GM18520 (cell line): ENCODE data around the gene FAH.
"Not testable (repeated sequence)": the region's sequence is repeated elsewhere in the genome, so short reads cannot be mapped to it uniquely, and the experiment has no call there.

Experiments used
- ATAC-seq: cut with Tn5 transposase; IDR thresholded peaks from one replicate; pipeline ENCODE4 v1.9.1; 2021; ENCODE audit not compliant: unreplicated experiment

FAH gene

DNA sequence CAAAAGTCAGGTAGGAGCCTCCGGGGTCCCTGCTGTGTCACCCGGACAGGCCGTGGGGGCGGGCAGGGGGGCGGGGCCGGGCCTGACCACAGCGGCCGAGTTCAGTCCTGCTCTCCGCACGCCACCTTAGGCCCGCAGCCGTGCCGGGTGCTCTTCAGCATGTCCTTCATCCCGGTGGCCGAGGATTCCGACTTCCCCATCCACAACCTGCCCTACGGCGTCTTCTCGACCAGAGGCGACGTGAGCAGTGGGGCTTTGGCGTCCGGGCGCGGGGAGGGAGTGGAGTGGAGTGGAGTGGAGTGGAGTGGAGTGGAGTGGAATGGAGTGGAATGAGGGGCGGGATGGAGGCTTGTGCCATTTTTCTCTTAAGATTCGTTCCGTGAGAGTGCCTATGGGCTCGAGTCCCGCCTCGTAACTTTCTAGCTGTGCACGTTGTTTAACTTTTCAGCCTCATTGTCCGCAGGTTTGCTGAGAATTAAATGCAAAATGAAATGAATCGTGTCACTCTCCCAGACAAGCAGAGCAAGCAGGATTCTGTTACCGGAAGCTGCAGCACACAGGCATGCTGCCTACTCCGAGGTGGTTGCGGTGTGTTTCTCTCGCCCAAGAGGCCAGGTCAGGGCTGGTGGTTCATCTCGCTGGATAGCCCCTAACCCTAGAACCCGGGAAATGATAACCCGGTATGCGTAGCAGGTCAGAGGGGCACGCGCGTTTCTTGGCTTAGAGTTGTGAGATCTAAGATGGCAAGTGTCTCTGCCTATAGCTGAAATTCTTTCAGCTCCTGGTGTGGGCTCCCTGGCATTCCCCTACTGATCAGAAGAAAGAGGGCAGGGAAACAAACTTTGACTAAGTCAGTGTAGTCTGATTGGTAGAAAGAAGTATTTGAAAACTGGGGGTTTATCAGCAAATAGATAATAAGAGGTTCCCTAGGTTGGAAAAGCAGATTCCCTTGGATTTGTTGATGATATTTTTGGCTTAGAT is at the start of gene FAH:
TSS of gene FAH (plus strand) at position 104 of the 981 bp plus-strand sequence. CDS start at position 160, 56 bp downstream.
- ATAC-seq: no peak

DNA sequence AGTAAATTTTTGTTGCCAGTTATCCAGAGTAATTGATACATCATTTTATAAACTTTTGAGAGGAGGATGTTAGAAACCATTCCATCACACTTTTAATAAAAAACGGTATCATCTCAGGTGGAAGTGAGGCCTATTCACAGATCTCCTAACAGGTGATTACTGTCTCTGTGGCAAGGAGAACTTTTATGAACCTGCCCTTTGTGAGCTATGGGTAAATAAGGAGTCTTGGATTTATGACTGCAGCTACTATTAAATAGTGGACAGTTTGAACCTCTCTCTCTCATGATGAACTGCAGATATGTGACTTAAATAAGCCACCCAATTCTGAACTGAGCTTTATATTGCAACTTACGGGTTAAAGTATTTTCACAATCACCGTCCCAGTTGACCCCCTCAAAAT is 47.6 kb upstream of the FAH start:
- no peak for ATAC-seq

DNA sequence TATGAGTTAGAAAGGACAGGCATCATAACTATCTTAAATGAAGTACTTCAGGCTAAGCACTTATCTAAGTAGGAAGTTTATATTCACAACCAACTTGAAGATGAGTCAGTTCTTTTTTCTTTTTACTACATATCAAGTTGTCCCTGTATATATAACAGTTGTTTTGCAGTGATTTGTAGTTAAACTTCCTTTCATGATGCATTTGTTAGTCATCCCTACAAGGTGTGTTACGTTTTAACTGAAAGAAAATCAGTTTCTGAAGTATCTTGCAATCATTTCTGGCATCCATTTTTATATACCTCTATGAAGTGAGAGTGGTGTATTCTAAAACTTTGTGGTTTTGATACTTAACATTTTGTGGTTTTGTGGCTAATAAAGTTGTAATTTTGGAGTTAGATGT is 47.2 kb upstream of the FAH start:
- ATAC-seq: no peak

DNA sequence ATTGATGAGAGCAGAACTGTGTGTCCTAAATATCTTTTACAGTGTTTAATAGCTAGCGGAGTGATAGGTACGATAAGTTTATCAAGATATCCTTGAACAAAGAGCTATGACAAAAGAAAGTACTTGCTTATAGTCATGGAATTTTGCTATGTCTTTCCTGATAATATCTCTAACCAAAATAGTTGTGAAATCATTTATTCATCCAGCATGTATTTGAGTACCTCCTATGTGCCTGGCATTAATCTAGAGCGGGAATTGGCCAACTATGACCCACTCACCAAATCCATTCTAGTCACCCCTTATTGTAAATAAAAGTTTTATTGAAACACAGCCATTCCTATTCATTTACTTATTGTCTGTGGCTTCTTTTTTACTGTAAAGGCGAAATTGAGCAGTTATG is 46.7 kb upstream of the FAH start:
- no peak for ATAC-seq

DNA sequence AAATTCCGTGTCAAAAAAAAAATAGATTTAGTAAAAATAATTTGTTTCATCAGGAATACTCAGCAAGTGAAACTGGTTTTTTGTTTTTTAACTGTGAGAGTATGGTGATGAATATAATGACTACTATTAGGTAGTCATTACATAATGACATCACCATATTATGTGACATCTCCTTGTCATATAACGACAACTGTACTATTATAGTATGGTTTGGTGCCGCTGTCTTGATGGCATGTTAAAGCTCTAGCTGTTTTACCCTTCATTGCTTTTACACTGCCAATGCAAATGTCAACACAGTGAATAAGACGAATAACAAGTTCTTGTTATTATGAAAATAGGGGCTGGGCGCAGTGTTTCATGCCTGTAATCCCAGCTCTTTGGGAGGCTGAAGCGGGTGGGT is 45.6 kb upstream of the FAH start:
- no peak for ATAC-seq

DNA sequence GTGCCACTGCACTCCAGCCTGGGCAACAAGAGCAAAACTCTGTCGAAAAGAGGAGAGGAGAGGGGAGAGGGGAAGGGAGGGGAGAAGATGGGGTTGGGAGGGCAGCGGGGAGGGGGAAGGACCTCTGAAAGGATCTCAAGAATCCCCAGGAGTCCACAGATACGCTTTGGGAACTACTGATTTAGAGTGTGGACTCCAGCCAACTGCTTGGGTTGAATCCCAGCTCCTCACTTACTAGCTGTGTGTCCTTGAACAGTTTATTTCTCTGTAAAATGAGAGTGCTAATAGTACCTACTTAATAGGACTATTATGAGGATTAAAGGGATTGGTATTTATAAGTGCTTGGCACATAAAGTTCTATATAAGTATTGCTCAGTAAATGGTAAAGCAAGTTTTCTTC is 45.0 kb upstream of the FAH start:
- ATAC-seq: no peak

DNA sequence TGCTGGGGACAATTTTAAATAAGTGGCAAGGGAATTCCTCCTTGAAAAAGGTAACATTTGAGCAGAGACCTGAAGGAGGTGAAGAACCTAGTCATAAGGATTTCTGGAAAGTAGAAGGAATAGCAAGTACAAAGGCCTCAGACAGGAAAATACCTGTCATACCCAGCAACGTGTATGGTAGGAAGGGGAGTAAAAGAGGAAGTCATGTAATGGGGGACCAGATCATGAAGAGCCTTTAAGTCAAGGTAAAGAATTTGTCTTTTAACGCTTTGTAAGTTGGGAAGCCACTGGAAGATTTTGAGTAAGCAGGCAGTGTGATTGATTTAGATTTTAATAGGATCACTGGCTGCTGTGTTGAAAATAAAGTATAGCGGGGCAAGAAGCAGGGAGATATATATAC is 43.4 kb upstream of the FAH start:
- ATAC-seq: no peak

DNA sequence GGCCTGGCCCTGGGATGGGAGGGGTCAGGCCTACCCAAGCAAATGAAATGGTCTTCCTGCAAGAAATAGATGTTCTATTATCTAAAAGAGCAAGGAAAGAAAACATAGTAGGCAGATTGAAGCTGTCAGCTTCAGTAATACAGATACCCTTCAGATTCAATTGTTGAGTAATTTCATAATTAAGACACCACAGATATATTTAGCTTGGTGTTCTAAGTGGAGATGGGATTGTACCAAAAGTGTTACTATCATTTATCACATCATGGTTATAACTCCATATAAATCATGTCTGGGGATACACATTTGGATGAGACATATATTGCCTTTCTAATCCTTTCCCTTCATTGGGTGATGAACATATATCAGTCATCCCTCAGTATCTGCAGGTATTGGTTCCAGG is 41.9 kb upstream of the FAH start:
- ATAC-seq: no peak

DNA sequence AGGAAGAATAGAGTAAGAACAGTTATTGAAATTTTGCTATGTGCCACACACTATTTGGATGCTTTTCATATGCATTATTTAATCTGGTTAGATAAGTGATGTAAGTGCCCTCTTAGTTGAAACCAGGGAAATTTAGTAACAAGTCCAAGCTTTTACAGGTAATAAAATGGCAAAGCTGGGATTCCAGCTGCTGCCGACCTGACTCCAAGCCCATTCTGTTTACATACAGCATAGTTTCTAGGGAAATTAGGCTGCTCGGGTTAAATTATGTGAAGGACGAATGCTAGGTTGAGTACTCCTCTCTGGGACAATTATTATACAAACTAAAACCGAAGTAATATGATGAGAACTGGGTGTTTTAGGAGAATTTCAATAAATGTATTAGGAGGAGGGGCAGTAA is 38.7 kb upstream of the FAH start:
- ATAC-seq: no peak

DNA sequence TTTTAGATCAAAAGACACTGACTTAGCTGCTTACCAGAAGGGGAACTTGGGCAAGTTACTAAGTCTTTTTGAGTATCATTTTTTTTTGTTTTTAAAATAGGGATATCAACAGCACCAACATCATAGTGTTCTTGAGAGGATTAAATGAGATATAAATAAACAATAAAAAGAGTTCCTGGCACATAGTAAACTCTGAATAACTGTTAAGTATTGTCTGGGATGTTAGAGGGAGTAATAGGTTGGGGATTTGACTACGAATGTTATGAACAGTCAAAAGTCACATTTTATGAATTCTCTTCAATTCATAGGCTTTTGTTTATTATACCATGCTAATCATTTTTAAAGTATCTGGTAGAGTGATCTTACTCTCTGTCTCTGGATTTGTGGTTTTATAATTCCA is 37.8 kb upstream of the FAH start:
- no peak for ATAC-seq

DNA sequence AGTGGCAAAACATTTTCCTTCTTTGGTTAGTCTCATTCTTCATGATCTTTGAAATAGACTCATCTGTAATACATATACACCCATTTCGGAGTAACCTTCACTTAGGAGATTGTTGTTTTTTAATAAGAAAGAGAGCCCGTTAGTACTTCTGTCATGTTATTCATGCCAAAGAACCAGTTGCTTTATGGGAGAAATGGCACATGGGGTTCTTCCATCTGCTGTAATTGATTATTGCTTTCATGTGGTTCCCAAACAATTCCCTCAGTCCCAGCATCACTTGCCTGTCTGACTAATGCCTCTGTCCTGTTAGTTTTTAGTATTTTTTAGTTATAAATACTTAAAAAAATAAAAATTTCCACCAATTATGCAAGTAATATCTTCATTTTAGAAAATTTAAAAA is 33.8 kb upstream of the FAH start:
- no peak for ATAC-seq

DNA sequence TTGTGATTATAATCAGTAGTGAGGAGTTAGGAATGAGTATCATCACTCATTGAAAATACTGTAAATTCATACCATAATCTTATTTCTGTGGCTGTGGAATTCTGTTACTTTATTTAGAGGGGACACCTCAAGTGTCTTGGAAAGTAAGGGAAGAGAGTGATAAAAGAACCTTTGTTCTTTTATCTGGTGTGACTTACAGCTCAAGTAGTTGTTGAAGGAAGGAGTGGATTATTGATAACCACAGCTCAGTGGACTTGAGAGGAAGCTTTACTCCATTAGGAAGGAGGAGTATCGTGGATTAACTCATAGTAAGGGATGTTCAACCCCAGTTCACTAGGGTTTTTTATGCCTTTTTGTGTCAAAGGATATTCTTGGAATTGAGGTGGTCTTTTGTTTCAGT is 32.2 kb upstream of the FAH start:
- no peak for ATAC-seq

DNA sequence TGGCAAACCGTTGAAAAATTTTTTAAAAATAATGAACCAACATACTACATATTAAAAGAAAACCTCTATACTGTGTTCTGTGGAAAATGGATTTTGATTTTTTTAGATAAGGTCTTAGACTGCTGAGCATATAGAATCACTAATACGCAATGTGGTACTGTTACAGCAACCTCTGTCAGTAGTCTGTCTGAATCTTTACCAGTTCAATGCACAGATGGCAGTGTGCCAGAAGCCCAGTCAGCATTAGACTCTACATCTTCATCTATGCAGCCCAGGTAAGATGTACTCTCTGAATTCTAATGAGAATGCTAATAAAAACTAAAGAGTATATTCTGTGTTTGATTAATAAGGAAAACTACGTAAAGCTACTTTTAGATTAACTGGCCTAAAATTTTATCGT is 31.3 kb upstream of the FAH start:
- no peak for ATAC-seq

DNA sequence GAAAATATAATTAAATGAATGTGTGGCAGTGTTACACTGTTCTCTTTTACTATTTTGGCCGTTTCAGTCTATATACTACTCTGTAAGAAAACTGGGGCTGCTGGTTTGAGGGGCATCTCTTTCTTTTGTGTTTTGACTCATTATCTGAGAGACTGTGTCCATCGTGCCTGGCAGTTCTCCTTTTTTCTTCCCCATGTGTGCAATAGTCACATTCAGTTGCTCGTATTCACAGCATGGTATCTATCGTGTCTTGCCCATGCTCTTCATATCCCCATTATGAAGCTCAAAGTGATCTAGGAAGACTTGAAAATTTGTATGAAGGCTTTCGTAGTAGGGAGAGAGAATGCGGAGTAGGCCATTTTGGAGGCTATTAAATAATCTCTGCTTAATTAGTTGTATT is 29.8 kb upstream of the FAH start:
- ATAC-seq: no peak

DNA sequence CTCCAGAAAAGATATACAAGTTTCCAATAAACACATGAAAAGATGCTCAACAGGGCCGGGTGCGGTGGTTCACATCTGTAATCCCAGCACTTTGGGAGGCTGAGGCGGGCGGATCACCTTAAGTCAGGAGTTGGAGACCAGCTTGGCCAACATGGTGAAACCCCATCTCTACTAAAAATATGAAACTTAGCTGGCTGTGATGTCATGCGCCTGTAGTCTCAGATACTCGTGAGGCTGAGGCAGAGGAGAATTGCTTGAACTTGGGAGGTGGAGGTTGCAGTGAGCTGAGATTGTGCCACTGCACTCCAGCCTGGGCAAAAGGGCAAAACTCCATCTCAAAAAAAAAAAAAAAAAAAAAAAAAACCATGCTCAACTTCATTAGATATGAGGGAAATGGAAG is 25.5 kb upstream of the FAH start:
- ATAC-seq: not testable (repeated sequence)

DNA sequence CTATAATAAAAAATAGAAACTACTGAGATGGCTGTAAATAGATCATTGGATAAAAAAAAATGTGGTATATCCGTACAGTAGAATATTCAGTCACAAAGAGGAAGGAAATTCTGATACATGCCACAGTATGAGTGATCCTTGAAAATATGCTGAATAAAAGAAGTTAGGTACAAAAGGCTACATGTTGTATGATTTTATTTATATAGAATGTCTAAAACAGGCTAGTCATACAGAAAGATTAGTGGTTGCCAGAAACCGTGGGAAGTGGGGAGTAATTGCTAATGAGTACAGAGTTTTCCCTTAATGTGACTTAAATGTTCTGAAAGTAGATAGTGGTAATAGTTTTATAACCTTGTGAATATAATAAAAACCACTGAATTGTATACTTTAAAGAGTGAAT is 24.9 kb upstream of the FAH start:
- ATAC-seq: no peak

DNA sequence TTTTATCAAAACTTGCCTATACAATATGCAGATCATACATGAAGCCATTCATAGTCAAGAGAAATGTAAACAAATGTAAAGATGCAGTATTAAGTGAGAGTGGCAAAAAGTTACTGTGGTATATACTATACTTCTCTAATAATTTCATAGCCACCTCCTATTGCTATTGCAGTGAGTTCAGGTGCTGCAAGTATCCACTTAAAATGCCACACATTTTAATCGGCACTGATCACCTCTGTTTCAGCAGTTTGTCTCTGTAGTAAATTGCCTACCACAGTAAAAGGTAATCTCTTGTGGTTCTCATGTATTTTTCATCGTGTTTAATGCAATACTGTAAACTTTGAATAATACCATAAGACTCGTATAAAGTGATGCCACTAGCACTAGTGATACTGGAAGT is 20.4 kb upstream of the FAH start:
- ATAC-seq: no peak

DNA sequence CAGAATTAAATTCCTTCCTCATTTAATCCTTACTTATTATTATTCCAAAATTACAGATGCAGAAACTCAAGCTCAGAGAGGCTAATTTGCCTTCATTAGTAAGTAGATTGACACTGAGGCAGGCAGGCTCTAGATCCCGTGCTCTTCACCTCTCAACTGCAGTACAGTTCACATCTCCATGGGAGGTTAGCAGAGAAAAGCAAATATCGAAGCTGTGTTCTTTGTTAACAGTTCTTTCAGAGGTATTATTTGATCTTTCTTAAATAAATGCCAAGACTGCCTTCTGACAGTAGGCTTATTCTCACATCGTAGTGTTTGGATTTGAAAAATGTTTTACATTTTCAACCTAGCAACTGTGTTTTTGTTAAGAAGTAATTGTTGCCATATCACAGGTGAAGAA is 15.9 kb upstream of the FAH start:
- no peak for ATAC-seq

DNA sequence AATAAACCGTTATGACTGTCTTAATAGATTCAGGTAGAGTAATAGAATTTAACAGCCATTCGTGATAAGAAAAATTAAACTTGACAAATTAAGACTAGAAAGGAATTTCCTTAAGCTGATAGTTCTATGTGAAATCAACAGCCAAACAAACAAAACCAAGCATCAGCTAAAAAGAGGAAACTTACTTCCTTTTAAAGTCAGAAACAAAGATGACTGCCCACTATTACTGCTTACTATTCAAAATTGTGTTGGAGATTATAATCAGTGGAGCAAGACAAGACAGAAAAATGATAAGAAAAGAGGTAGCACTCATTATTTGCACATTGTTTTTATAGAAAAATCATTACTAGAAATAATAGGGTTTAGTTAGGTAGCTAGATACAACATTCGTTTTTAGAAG is 13.8 kb upstream of the FAH start:
- no peak for ATAC-seq

DNA sequence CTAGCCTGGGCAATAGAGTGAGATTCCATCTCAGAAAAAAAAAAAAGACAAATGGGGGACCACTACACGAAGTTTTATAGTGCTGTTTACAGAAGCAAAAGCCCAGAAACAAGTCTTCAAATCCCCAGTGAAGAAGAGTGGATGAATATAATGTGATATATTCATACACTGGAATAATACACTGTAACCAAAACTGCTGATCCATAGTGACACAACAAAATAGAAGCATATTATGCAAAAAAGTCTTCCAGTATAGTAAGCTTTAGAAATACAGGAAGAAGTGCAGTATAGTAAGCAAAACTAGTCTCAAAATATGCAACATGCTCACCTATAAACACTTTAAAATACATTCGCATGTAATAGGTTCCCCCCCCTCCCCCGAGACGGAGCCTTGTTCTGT is 11.9 kb upstream of the FAH start:
- ATAC-seq: no peak

DNA sequence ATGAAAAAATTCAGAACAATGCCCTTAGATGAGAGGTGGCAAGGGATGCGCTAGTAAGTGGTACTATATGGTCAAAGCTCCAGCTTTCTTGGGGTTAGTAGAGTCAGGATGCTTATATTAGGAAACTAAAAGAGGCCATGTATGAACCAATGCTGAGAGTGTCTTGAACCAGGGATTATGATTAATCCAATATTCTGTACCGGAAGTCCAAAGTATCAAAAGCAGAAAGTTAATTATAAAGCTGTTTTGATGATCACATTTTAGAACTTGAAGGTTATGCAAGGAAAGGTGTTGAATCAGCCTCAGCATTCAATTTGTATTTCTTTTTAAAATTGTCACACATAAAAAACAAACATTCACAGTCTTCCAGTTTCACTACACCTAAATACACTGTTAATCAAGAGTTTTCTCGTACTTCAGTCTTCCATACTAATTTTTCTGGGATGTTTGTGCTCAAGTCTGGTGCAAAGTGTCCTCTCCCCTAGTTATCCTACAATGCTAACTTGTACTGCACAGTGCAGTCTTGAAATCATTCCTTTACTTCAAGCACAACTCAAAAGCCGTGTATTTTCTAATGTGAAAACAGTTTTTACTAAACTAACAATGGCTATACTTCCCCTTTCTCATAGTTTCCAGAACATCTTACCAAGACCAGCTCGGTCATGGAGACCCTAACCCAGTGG is 10.7 kb upstream of the FAH start:
- no peak for ATAC-seq

DNA sequence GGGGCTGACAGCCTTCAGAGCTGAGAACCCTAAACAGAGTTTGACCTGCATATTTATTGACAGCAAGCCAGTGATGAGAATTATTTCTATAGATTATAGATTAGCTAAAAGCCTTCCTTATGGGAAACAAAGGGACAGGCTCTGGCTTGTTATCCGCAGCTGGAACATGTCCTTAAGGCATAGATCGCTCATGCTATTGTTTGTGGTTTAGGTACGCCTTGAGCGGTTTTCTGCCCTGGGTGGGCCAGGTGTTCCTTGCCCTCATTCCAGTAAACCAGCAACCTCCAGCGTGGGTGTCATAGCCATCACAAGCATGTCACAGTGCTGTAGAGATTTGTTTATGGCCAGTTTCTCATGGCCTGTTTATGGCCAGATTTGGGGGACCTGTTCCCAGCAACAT is 10.2 kb upstream of the FAH start:
- ATAC-seq: no peak
